ENCODE measurements around the gene STK39. TPM values are rescaled to one million over a fixed set of nuclear protein-coding genes. Genes with fewer than 3 reads are reported as not detected.

Gene STK39
- total and polyA plus RNA-seq, 2 experiments from 2014 or later = 32.7 to 51.7 TPM

DNA sequence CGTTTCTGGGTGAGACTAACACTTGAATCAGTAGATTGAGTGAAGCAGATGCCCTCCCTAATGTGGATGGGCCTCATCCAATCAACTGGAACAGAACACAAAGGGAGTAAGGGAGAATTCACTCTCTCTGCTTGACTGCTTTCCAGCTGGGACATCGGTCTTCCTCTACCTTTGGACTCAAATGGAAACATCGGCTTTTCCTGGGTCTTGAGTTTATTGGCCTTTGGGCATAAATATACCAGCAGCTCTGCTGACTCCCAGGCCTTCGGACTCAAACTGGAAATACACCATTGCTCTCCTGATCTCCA, 311.6 kb downstream of the STK39 start:
- no peak for DNase-seq (ENCODE audit: low read depth in 1 of 2, low spot score in 1 of 2)
- H3K27me3 ChIP-seq = no peaks in the 10 kb centered on the region
- H3K4me3 ChIP-seq = no peak overlapping the region
- no peaks in the 10 kb centered on the region for H3K9me3 ChIP-seq (ENCODE audit: low read depth)
- H3K27ac ChIP-seq = no peak overlapping the region
- no peaks in the 10 kb centered on the region for H3K36me3 ChIP-seq
- TF ChIP-seq, protein P1, sequence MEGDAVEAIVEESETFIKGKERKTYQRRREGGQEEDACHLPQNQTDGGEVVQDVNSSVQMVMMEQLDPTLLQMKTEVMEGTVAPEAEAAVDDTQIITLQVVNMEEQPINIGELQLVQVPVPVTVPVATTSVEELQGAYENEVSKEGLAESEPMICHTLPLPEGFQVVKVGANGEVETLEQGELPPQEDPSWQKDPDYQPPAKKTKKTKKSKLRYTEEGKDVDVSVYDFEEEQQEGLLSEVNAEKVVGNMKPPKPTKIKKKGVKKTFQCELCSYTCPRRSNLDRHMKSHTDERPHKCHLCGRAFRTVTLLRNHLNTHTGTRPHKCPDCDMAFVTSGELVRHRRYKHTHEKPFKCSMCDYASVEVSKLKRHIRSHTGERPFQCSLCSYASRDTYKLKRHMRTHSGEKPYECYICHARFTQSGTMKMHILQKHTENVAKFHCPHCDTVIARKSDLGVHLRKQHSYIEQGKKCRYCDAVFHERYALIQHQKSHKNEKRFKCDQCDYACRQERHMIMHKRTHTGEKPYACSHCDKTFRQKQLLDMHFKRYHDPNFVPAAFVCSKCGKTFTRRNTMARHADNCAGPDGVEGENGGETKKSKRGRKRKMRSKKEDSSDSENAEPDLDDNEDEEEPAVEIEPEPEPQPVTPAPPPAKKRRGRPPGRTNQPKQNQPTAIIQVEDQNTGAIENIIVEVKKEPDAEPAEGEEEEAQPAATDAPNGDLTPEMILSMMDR (IDR thresholded peaks at IDR 0.05; ENCODE audit: low read depth, low read length) = no peak
- no peaks in the 10 kb centered on the region for H3K4me1 ChIP-seq (ENCODE audit: low read depth)

- no peaks in the 10 kb centered on the region for H3K9me3 ChIP-seq (ENCODE audit: low read depth)
- H3K4me3 ChIP-seq = no peak overlapping the region
- no peak for DNase-seq (ENCODE audit: low read depth in 1 of 2, low spot score in 1 of 2)
- no peaks in the 10 kb centered on the region for H3K36me3 ChIP-seq
- no peak overlapping the region for H3K27ac ChIP-seq
- no peaks in the 10 kb centered on the region for H3K27me3 ChIP-seq
- TF ChIP-seq, protein P1 (IDR thresholded peaks at IDR 0.05; ENCODE audit: low read depth, low read length) = no peak
- H3K4me1 ChIP-seq (ENCODE audit: low read depth) = no peaks in the 10 kb centered on the region
Observed at GRCh38 chr2:167933097-167933814, 314.1 kb downstream of the STK39 start.

DNA sequence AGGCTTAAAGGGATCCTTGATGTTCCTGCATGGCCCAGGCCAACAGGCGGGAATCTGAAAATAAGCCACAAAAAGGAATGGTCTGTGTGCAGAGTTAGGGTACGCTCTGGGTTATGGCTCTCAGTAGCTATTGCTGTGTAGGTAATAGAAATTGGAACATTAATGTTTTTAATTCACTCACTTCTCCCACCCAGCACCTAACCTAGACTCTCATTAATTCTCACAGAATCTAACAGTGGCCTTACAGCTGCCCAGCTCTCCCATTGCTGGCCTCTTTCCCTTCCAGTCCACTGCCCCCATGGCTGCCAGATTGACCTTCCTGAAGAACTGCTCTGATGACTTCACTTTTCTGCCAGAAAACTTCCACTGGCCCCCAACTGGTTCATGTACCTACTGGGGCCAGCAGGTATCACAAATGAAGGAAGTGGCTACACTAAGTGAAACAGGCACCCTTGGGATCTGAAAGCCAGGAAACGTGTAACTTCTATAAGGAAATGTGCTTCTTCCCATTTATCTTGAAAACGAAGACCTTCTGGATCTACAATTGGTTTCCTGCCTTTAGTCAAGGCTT, 315.2 kb downstream of the STK39 start:
- no peaks in the 10 kb centered on the region for H3K36me3 ChIP-seq
- H3K4me3 ChIP-seq = no peak overlapping the region
- H3K27me3 ChIP-seq = no peaks in the 10 kb centered on the region
- H3K27ac ChIP-seq = no peak overlapping the region
- H3K4me1 ChIP-seq (ENCODE audit: low read depth) = no peaks in the 10 kb centered on the region
- H3K9me3 ChIP-seq (ENCODE audit: low read depth) = no peaks in the 10 kb centered on the region
- no peak for DNase-seq (ENCODE audit: low read depth in 1 of 2, low spot score in 1 of 2)
- TF ChIP-seq, protein P1 (IDR thresholded peaks at IDR 0.05; ENCODE audit: low read depth, low read length) = no peak

- Histone ChIP-seq H3K9me3 (ENCODE audit: low read depth) (no peaks in the 10 kb centered on the region), H3K4me3 (no peak overlapping the region), H3K4me1 (ENCODE audit: low read depth) (no peaks in the 10 kb centered on the region), H3K36me3 (no peaks in the 10 kb centered on the region), H3K27ac (no peak overlapping the region), H3K27me3 (no peaks in the 10 kb centered on the region)
- no peak for DNase-seq (ENCODE audit: low read depth in 1 of 2, low spot score in 1 of 2)
- TF ChIP-seq, protein P1 (IDR thresholded peaks at IDR 0.05; ENCODE audit: low read depth, low read length) = no peak
Observed at GRCh38 chr2:167929484-167929883, 317.9 kb downstream of the STK39 start.

GRCh38 chr2:167928434-167928833, 319.0 kb downstream of the STK39 start:
- Histone ChIP-seq H3K9me3 (ENCODE audit: low read depth) (no peaks in the 10 kb centered on the region), H3K36me3 (no peaks in the 10 kb centered on the region), H3K4me3 (no peak overlapping the region), H3K4me1 (ENCODE audit: low read depth) (no peaks in the 10 kb centered on the region), H3K27ac (no peak overlapping the region), H3K27me3 (no peaks in the 10 kb centered on the region)
- TF ChIP-seq, protein P1 (IDR thresholded peaks at IDR 0.05; ENCODE audit: low read depth, low read length) = no peak
- no peak for DNase-seq (ENCODE audit: low read depth in 1 of 2, low spot score in 1 of 2)

All from cardiac muscle cell (in vitro differentiated cells and primary cell).